Testis (tissue), 2 donors: Measurements from ENCODE around the gene HUNK.

ENCODE experiments used
- POLR2A ChIP-seq: fragments of 450-650 bp; IDR thresholded peaks from one replicate; pipeline ENCODE4 v1.6.1; 2017; ENCODE audit warnings: antibody characterized with exemption, mild to moderate bottlenecking, moderate library complexity
- TF ChIP-seq, protein P1 (sequence below), 3 experiments: fragments of 450-650 bp in 2 of 3; fragments of 200-600 bp in 1 of 3; sonication (generic) in 1 of 3; IDR thresholded peaks; one replicate each; pipeline ENCODE4 v1.5.1; 2016 to 2019; ENCODE audit warnings: antibody characterized with exemption in 3 of 3, mild to moderate bottlenecking in 2 of 3, moderate library complexity in 1 of 3

- no peak for TF ChIP-seq POLR2A
- TF ChIP-seq, protein P1, sequence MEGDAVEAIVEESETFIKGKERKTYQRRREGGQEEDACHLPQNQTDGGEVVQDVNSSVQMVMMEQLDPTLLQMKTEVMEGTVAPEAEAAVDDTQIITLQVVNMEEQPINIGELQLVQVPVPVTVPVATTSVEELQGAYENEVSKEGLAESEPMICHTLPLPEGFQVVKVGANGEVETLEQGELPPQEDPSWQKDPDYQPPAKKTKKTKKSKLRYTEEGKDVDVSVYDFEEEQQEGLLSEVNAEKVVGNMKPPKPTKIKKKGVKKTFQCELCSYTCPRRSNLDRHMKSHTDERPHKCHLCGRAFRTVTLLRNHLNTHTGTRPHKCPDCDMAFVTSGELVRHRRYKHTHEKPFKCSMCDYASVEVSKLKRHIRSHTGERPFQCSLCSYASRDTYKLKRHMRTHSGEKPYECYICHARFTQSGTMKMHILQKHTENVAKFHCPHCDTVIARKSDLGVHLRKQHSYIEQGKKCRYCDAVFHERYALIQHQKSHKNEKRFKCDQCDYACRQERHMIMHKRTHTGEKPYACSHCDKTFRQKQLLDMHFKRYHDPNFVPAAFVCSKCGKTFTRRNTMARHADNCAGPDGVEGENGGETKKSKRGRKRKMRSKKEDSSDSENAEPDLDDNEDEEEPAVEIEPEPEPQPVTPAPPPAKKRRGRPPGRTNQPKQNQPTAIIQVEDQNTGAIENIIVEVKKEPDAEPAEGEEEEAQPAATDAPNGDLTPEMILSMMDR (IDR thresholded peaks at IDR 0.05) = no peak
Measured at GRCh38 chr21:32004291-32004690, 131.5 kb downstream of the HUNK start.
